ENCODE measurements around the gene MAP3K8.

DNA sequence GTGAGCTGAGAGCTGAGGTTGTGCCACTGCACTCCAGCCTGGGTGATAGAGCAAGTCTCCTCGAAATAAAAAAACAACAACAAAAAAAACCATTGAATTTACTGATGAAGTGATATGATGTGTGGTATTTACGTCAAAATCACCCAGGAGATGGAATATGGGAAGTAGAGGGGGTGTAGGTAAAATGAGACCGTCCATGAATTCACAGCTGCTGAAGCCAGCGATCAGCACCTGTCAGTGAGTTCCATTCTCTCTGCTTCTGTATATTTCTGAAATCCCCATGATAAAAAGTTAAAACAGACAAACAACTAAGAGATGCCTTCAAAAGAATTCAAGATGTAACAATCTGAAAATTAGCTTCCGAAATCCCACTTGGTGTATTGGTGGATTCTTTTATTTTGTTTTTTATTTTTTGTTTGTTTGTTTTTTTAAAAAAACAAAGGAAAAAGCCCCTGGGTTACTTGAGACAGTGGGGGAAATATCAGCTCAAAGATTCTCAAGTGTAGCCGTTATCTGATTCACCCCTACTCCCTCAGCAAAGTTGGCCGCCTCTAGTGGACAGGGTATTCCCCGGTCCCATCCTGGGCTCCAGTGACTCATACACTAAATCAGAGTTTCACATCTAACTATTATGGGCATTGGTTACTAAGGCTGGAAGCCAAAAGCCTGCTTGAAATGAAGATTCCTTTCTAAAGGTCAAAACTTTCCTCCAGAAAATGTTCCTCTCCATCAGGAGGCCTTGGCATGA lies 76.4 kb downstream of the MAP3K8 start:
- TF ChIP-seq EZH2 (IDR thresholded peaks at IDR 0.05; ENCODE audit: insufficient read depth, poor library complexity, severe bottlenecking) (no peak), EZH2phosphoT487 (IDR thresholded peaks at IDR 0.05; ENCODE audit: insufficient read depth, low read depth) (no peak)
